ENCODE data around the gene NTSR1.

DNA sequence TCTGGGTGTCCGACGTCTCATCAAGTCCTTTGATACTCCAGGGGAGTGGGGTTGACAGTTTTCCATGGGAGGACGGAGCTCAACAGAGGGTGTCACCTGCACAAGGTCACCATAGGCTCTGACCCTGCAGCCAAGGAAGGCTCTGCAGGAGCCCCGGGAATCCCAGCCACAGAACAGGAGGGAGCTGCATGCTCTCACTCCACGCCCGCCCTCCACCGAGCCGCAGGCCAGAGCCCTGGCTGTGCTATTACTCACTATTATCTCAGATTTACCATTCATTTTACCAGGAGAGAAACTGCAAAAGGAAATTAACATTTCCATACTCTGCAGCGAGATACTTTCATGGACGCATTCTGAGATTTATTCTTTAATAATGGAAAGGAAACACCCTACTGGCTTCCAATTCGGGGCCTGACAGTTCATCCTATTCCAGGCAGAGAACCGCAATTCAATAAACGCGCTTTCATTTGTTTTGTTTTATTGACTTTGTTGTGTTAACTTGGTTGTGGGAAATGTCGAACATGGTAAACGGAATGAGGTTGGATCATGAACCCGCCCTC is 18.3 kb upstream of the NTSR1 start:
- TF ChIP-seq, protein P1, sequence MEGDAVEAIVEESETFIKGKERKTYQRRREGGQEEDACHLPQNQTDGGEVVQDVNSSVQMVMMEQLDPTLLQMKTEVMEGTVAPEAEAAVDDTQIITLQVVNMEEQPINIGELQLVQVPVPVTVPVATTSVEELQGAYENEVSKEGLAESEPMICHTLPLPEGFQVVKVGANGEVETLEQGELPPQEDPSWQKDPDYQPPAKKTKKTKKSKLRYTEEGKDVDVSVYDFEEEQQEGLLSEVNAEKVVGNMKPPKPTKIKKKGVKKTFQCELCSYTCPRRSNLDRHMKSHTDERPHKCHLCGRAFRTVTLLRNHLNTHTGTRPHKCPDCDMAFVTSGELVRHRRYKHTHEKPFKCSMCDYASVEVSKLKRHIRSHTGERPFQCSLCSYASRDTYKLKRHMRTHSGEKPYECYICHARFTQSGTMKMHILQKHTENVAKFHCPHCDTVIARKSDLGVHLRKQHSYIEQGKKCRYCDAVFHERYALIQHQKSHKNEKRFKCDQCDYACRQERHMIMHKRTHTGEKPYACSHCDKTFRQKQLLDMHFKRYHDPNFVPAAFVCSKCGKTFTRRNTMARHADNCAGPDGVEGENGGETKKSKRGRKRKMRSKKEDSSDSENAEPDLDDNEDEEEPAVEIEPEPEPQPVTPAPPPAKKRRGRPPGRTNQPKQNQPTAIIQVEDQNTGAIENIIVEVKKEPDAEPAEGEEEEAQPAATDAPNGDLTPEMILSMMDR (IDR thresholded peaks at IDR 0.05; ENCODE audit: low read depth, low read length), result no peak
- TF ChIP-seq EZH2phosphoT487 (IDR thresholded peaks at IDR 0.05; ENCODE audit: low read depth), result no peak

All from OCI-LY3 (cell line).